HCT116 (cell line): ENCODE data around the gene QPCT. TPM values are rescaled to one million over a fixed set of nuclear protein-coding genes. Genes with fewer than 3 reads are reported as not detected.

Experiments
- ATAC-seq: fragments of 200-7000 bp; cut with Tn5 transposase; 2 replicates; pipeline ENCODE4 v1.9.1; 2020; ENCODE audit warnings: mild to moderate bottlenecking, moderate library complexity
- BruUV-seq: library from RNA; stranded (reverse); fragments of 400-500 nt; replicated peaks from 2 replicates; lab custom pipeline; 2021; lab: Mats Ljungman, UMichigan
- CTCF ChIA-PET: fragments of 300-600 bp; sonication (Branson Sonifier 250); formaldehyde crosslinking; loops from one replicate; lab custom pipeline; 2021; ENCODE audit warnings: antibody characterized with exemption; lab: Charles Lee
- POLR2A ChIA-PET: fragments of 300-600, 350-600 bp; sonication (Branson Sonifier 250); formaldehyde crosslinking; loops from one replicate; lab custom pipeline; 2021; ENCODE audit warnings: antibody characterized with exemption; lab: Charles Lee
- RAD21 ChIA-PET, 2 experiments: fragments of 300-600 bp; sonication (Branson Sonifier 250); formaldehyde crosslinking; loops; one replicate each; lab custom pipeline; 2023; ENCODE audit warnings: low total read pairs in 2 of 2; ENCODE audit not compliant: uncharacterized antibody in 2 of 2, unreplicated experiment in 2 of 2, low non-redundant PET in 1 of 2; lab: Charles Lee
- DNase-seq: peaks from one replicate; pipeline ENCODE4 v3.0.0-alpha.2; 2010; ENCODE audit warnings: low read depth, low spot score
- H2AFZ ChIP-seq: fragments of 200-600 bp; shearing (Covaris generic), sonication (generic); 2 replicates; pipeline ENCODE4 v1.6.1; 2017; ENCODE audit warnings: low read depth, mixed run types, mixed read lengths, antibody characterized with exemption, low read length; ENCODE audit not compliant: poor library complexity, severe bottlenecking
- H3K27ac ChIP-seq: 2 replicates; pipeline ENCODE4 v1.5.1; 2012; ENCODE audit warnings: low read depth, low read length
- H3K27me3 ChIP-seq: fragments of 200-600 bp; sonication (generic); 2 replicates; pipeline ENCODE4 v1.6.1; 2016; ENCODE audit warnings: mixed run types, low read length, mixed read lengths; ENCODE audit not compliant: insufficient read depth
- H3K36me3 ChIP-seq, 2 experiments: fragments of 200-500 bp in 1 of 2; fragments of 200-600 bp in 1 of 2; sonication (Bioruptor generic) in 1 of 2; sonication (generic) in 1 of 2; 2 replicates each; pipeline versions ENCODE4 v1.5.1 to v1.6.1; 2014 to 2016; ENCODE audit warnings: low read length in 2 of 2, inconsistent platforms in 1 of 2, mixed read lengths in 1 of 2, mixed run types in 1 of 2; ENCODE audit not compliant: insufficient read depth in 2 of 2, control insufficient read depth in 1 of 2
- H3K4me1 ChIP-seq, 2 experiments: fragments of 200-600 bp in 1 of 2; sonication (generic) in 1 of 2; 2 replicates each; pipeline versions ENCODE4 v1.5.1 to v1.6.1; 2012 to 2017; ENCODE audit warnings: low read length in 2 of 2, inconsistent platforms in 1 of 2, mild to moderate bottlenecking in 1 of 2, mixed read lengths in 1 of 2, mixed run types in 1 of 2, moderate library complexity in 1 of 2; ENCODE audit not compliant: insufficient read depth in 2 of 2, control insufficient read depth in 1 of 2
- H3K4me2 ChIP-seq: fragments of 200-600 bp; sonication (generic); 2 replicates; pipeline ENCODE4 v1.6.1; 2017; ENCODE audit warnings: mixed run types, low read length, mixed read lengths
- H3K4me3 ChIP-seq, 2 experiments: fragments of 200-600 bp in 1 of 2; sonication (generic) in 1 of 2; replicated peaks in 1 of 2; 2 replicates each; pipeline ENCODE4 v1.5.1; 2011 to 2016; ENCODE audit warnings: low read length in 2 of 2, control low read depth in 1 of 2, low read depth in 1 of 2, mild to moderate bottlenecking in 1 of 2, mixed read lengths in 1 of 2, mixed run types in 1 of 2
- H3K79me2 ChIP-seq: fragments of 200-600 bp; sonication (generic); 2 replicates; pipeline ENCODE4 v1.6.1; 2017; ENCODE audit warnings: mild to moderate bottlenecking, mixed run types, low read length, moderate library complexity, mixed read lengths; ENCODE audit not compliant: insufficient read depth
- H3K9ac ChIP-seq: fragments of 200-600 bp; sonication (generic); 2 replicates; pipeline ENCODE4 v1.6.1; 2016; ENCODE audit warnings: low read length, mixed read lengths
- H3K9me2 ChIP-seq: fragments of 200-600 bp; sonication (generic), shearing (Covaris generic); 2 replicates; pipeline ENCODE4 v1.6.1; 2017; ENCODE audit warnings: mixed run types, mild to moderate bottlenecking, moderate library complexity; ENCODE audit not compliant: insufficient read depth
- H3K9me3 ChIP-seq, 2 experiments: fragments of 200-500 bp in 1 of 2; fragments of 200-600 bp in 1 of 2; sonication (Bioruptor generic) in 1 of 2; sonication (generic) in 1 of 2; 2 replicates each; pipeline ENCODE4 v1.6.1; 2014 to 2017; ENCODE audit warnings: low read length in 2 of 2, mixed read lengths in 2 of 2, inconsistent platforms in 1 of 2, low read depth in 1 of 2, mild to moderate bottlenecking in 1 of 2, mixed run types in 1 of 2, moderate library complexity in 1 of 2; ENCODE audit not compliant: control insufficient read depth in 1 of 2, insufficient read depth in 1 of 2
- H4K20me1 ChIP-seq: fragments of 200-600 bp; sonication (generic), shearing (Covaris generic); 2 replicates; pipeline ENCODE4 v1.6.1; 2017; ENCODE audit warnings: mixed run types, mild to moderate bottlenecking, moderate library complexity; ENCODE audit not compliant: insufficient read depth
- CBX3 ChIP-seq: IDR thresholded peaks from 2 replicates; pipeline ENCODE4 v1.6.1; 2012; ENCODE audit warnings: low read depth
- CEBPB ChIP-seq: IDR thresholded peaks from 2 replicates; pipeline ENCODE4 v1.6.1; 2012; ENCODE audit warnings: low read depth
- EZH2phosphoT487 ChIP-seq: fragments of 200-600 bp; IDR thresholded peaks from 2 replicates; pipeline ENCODE4 v1.6.1; 2018; ENCODE audit warnings: antibody characterized with exemption, borderline replicate concordance
- JUND ChIP-seq: IDR thresholded peaks from 2 replicates; pipeline ENCODE4 v1.6.1; 2012
- POLR2A ChIP-seq: IDR thresholded peaks from 2 replicates; pipeline ENCODE4 v1.7.0; 2011; ENCODE audit warnings: borderline replicate concordance; ENCODE audit not compliant: insufficient read depth, insufficient read length; ENCODE audit errors: extremely low read depth
- RAD21 ChIP-seq: IDR thresholded peaks from 2 replicates; pipeline ENCODE4 v1.6.1; 2012; ENCODE audit warnings: low read depth, mild to moderate bottlenecking
- SIN3A ChIP-seq: IDR thresholded peaks from 2 replicates; pipeline ENCODE4 v1.6.1; 2012; ENCODE audit warnings: low read depth
- SP1 ChIP-seq: IDR thresholded peaks from 2 replicates; pipeline ENCODE4 v1.6.1; 2012; ENCODE audit warnings: low read depth
- YY1 ChIP-seq: IDR thresholded peaks from 2 replicates; pipeline ENCODE4 v1.6.1; 2011; ENCODE audit warnings: low read length, low read depth, moderate library complexity, mild to moderate bottlenecking; ENCODE audit not compliant: insufficient replicate concordance; ENCODE audit errors: extremely low read depth
- ZFX ChIP-seq: fragments of 450-650 bp; IDR thresholded peaks from 2 replicates; pipeline ENCODE4 v1.6.1; 2017
- intact Hi-C: fragments of 100-400 bp; cut with micrococcal nuclease; formaldehyde crosslinking; loops from 2 replicates; pipeline ENCODE4 v1.10.0; 2022
- total RNA-seq: library from RNA; stranded (reverse); gene quantifications from one replicate; pipeline ENCODE4 v1.2.1, GENCODE V29; 2021; ENCODE audit not compliant: unreplicated experiment
- TF ChIP-seq, protein P1 (sequence below), 3 experiments: fragments of 200-600 bp in 1 of 3; sonication (generic) in 1 of 3; IDR thresholded peaks in 2 of 3; conservative IDR thresholded peaks in 1 of 3; 2 replicates each; pipeline ENCODE4 v1.5.1; 2012 to 2017; ENCODE audit warnings: low read depth in 2 of 3, low read length in 2 of 3, antibody characterized with exemption in 1 of 3, borderline replicate concordance in 1 of 3, control low read depth in 1 of 3, mild to moderate bottlenecking in 1 of 3, mixed read lengths in 1 of 3, mixed run types in 1 of 3, moderate library complexity in 1 of 3; ENCODE audit not compliant: insufficient read depth in 1 of 3
- TF ChIP-seq, protein P2 (sequence below): IDR thresholded peaks from 2 replicates; pipeline ENCODE4 v1.6.1; 2011; ENCODE audit warnings: mild to moderate bottlenecking, low read length, moderate library complexity; ENCODE audit not compliant: insufficient replicate concordance; ENCODE audit errors: extremely low read depth

QPCT gene
- total RNA-seq, 1 experiment from 2014 or later = not detected

DNA sequence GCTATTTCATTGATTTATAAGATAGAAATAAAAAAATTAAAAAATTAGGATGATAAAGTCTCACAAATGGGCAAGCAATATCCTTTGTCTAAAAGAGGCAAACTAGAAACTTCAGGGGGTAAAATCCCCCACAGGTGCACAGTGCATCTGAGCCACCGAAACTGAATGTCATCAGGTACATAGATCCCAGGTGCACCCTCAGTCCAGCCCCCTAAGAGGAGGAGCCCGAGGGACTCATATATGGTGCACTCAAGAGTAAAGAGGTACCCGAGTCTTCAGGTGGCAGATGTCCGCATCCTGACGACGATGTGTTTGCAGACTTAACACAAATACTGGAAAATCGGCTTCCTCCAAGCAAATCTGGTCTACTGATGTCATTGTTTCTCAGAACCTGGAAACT lies 11.3 kb downstream of the QPCT start:
- H3K27ac ChIP-seq = no peak overlapping the region
- TF ChIP-seq CBX3 (no peak), SIN3A (no peak), YY1 (no peak), ZFX (no peak), POLR2A (no peak), SP1 (no peak), RAD21 (no peak), EZH2phosphoT487 (no peak), JUND (no peak), CEBPB (no peak)
- TF ChIP-seq, protein P1, sequence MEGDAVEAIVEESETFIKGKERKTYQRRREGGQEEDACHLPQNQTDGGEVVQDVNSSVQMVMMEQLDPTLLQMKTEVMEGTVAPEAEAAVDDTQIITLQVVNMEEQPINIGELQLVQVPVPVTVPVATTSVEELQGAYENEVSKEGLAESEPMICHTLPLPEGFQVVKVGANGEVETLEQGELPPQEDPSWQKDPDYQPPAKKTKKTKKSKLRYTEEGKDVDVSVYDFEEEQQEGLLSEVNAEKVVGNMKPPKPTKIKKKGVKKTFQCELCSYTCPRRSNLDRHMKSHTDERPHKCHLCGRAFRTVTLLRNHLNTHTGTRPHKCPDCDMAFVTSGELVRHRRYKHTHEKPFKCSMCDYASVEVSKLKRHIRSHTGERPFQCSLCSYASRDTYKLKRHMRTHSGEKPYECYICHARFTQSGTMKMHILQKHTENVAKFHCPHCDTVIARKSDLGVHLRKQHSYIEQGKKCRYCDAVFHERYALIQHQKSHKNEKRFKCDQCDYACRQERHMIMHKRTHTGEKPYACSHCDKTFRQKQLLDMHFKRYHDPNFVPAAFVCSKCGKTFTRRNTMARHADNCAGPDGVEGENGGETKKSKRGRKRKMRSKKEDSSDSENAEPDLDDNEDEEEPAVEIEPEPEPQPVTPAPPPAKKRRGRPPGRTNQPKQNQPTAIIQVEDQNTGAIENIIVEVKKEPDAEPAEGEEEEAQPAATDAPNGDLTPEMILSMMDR (IDR thresholded peaks at IDR 0.05 in 2 of 3, conservative IDR thresholded peaks at IDR 0.05 in 1 of 3; ENCODE audit: borderline replicate concordance in 1 of 3, insufficient read depth in 1 of 3, low read depth in 2 of 3, low read length in 2 of 3) = no peak
- TF ChIP-seq, protein P2, sequence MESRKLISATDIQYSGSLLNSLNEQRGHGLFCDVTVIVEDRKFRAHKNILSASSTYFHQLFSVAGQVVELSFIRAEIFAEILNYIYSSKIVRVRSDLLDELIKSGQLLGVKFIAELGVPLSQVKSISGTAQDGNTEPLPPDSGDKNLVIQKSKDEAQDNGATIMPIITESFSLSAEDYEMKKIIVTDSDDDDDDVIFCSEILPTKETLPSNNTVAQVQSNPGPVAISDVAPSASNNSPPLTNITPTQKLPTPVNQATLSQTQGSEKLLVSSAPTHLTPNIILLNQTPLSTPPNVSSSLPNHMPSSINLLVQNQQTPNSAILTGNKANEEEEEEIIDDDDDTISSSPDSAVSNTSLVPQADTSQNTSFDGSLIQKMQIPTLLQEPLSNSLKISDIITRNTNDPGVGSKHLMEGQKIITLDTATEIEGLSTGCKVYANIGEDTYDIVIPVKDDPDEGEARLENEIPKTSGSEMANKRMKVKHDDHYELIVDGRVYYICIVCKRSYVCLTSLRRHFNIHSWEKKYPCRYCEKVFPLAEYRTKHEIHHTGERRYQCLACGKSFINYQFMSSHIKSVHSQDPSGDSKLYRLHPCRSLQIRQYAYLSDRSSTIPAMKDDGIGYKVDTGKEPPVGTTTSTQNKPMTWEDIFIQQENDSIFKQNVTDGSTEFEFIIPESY = no peak
- no peaks in the 10 kb centered on the region for H3K9me2 ChIP-seq
- no peak overlapping the region for H3K4me3 ChIP-seq
- no peaks in the 10 kb centered on the region for H4K20me1 ChIP-seq
- H3K36me3 ChIP-seq = no peaks in the 10 kb centered on the region
- H3K9me3 ChIP-seq = no peaks in the 10 kb centered on the region
- H3K9ac ChIP-seq = no peak overlapping the region
- DNase-seq = no peak
- POLR2A ChIA-PET = no interaction called here
- BruUV-seq = no TSS peak
- ATAC-seq = no peak
- no peaks in the 10 kb centered on the region for H3K4me1 ChIP-seq
- RAD21 ChIA-PET = no interaction called here
- H3K4me2 ChIP-seq = no peak overlapping the region
- H3K27me3 ChIP-seq = peaks cover 10% of the 10 kb centered on the region; the same call in 1 of the 2 replicates
- H2AFZ ChIP-seq = no peak overlapping the region
- CTCF ChIA-PET = no interaction called here
- no peaks in the 10 kb centered on the region for H3K79me2 ChIP-seq
- intact Hi-C loops = no loop called here
